OCI-LY3 (cell line): ENCODE measurements around the gene TRDMT1.

Experiments used
- H2AFZ ChIP-seq: fragments of 200-600, 300-600 bp; shearing (Covaris generic); 2 replicates; pipeline ENCODE4 v1.6.0; 2014; ENCODE audit warnings: antibody characterized with exemption, low read depth, low read length
- H3K27ac ChIP-seq: fragments of 200-600, 300-600 bp; sonication (generic); 2 replicates; pipeline ENCODE4 v1.5.1; 2014; ENCODE audit warnings: mild to moderate bottlenecking, low read length, moderate library complexity, mixed read lengths
- H3K27me3 ChIP-seq: fragments of 200-600, 300-600 bp; sonication (generic); 2 replicates; pipeline ENCODE4 v1.6.1; 2014; ENCODE audit warnings: low read depth, low read length, mixed read lengths
- H3K36me3 ChIP-seq: fragments of 200-600, 300-600 bp; sonication (generic); replicated peaks from 2 replicates; pipeline ENCODE3; 2014; ENCODE audit warnings: low read depth, low read length, mixed read lengths
- H3K4me1 ChIP-seq: fragments of 300-600, 200-600 bp; sonication (generic); 2 replicates; pipeline ENCODE4 v1.6.1; 2014; ENCODE audit warnings: low read length, mixed read lengths
- H3K4me2 ChIP-seq: fragments of 200-600, 300-600 bp; sonication (generic); 2 replicates; pipeline ENCODE4 v1.6.1; 2014; ENCODE audit warnings: low read length, mixed read lengths
- H3K4me3 ChIP-seq: fragments of 300-600, 200-600 bp; sonication (generic); 2 replicates; pipeline ENCODE4 v1.5.1; 2014; ENCODE audit warnings: antibody characterized with exemption, mild to moderate bottlenecking, low read length, moderate library complexity
- H3K79me2 ChIP-seq: fragments of 300-600, 200-600 bp; shearing (Covaris generic); 2 replicates; pipeline ENCODE4 v1.6.1; 2014; ENCODE audit warnings: mild to moderate bottlenecking, low read length, mixed read lengths
- H3K9ac ChIP-seq: fragments of 300-600, 200-600 bp; shearing (Covaris generic); 2 replicates; pipeline ENCODE4 v1.6.0; 2014; ENCODE audit warnings: mild to moderate bottlenecking, low read length, moderate library complexity
- H3K9me3 ChIP-seq: fragments of 200-600, 300-600 bp; shearing (Covaris generic); 2 replicates; pipeline ENCODE4 v1.6.1; 2014; ENCODE audit warnings: low read length, mixed read lengths; ENCODE audit not compliant: insufficient read depth
- H4K20me1 ChIP-seq: fragments of 200-600, 300-600 bp; sonication (generic); 2 replicates; pipeline ENCODE4 v1.6.1; 2016; ENCODE audit warnings: low read length, mixed read lengths; ENCODE audit not compliant: insufficient read depth
- EZH2phosphoT487 ChIP-seq: fragments of 200-600 bp; shearing (Covaris generic); IDR thresholded peaks from 2 replicates; pipeline ENCODE4 v1.6.1; 2018; ENCODE audit warnings: antibody characterized with exemption, mixed run types, low read depth
- TF ChIP-seq, protein P1 (sequence below): fragments of 200-600, 300-600 bp; sonication (generic); IDR thresholded peaks from 2 replicates; pipeline ENCODE4 v1.5.1; 2014; ENCODE audit warnings: antibody characterized with exemption, low read length, low read depth

TRDMT1 gene

DNA sequence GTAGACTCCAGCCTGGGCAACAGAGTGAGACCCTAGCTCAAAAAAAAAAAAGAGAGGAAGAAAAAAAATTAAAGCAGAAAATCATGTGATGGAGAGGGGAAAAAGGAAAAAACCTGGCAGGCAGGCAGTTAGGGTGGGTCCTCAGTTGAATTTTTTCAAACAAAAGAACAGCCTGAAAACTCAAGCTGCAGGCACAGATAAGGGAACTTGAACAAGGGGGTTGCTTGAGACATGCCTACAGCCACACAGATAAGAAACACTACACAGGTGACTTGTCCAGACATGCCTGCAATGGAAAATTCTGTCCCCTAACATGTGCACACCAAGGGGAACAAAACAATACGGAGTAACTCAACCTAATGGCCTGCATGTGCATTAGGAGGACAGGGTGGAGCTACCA, 45.7 kb upstream of the TRDMT1 start:
- no peaks in the 10 kb centered on the region for H4K20me1 ChIP-seq
- no peak overlapping the region for H3K4me2 ChIP-seq
- H3K4me3 ChIP-seq: no peak overlapping the region
- H3K9me3 ChIP-seq: no peaks in the 10 kb centered on the region
- TF ChIP-seq, protein P1, sequence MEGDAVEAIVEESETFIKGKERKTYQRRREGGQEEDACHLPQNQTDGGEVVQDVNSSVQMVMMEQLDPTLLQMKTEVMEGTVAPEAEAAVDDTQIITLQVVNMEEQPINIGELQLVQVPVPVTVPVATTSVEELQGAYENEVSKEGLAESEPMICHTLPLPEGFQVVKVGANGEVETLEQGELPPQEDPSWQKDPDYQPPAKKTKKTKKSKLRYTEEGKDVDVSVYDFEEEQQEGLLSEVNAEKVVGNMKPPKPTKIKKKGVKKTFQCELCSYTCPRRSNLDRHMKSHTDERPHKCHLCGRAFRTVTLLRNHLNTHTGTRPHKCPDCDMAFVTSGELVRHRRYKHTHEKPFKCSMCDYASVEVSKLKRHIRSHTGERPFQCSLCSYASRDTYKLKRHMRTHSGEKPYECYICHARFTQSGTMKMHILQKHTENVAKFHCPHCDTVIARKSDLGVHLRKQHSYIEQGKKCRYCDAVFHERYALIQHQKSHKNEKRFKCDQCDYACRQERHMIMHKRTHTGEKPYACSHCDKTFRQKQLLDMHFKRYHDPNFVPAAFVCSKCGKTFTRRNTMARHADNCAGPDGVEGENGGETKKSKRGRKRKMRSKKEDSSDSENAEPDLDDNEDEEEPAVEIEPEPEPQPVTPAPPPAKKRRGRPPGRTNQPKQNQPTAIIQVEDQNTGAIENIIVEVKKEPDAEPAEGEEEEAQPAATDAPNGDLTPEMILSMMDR: no peak
- no peak for TF ChIP-seq EZH2phosphoT487
- no peak overlapping the region for H3K9ac ChIP-seq
- no peak overlapping the region for H3K27ac ChIP-seq
- H3K79me2 ChIP-seq: no peaks in the 10 kb centered on the region
- no peaks in the 10 kb centered on the region for H3K27me3 ChIP-seq
- H3K36me3 ChIP-seq: no peaks in the 10 kb centered on the region
- H3K4me1 ChIP-seq: no peaks in the 10 kb centered on the region
- no peak overlapping the region for H2AFZ ChIP-seq

DNA sequence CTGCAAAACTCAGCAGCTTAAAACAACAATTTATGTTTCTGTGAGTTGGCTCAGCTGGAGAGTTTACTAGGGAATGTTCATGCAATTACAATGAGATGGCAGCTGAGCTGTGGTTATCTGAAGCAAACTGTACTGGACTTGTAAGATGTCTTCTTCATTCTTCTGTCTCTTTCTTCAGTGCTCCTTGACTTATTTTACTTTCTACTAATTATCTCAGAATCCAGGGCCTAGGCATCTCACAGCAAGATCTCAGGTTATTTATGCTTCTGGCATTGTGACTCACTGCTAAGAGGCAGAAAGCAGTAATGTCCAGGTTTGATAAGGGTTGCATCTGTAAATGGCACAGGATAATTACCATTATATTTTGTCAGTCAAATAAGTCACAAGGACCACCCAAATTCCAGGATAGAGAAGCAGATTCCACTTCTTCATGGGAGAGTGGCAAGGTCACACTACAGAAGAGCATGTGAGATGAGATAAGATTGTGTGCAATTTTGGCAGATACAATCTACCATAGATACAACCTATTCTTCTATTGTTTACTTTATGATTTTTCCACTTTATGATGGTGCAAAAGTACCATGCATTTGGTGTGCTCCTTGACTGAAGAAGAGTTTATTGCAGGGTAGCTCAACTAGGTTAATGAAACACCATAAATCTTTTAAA, 43.4 kb upstream of the TRDMT1 start:
- Histone ChIP-seq H3K36me3 (no peaks in the 10 kb centered on the region), H3K27ac (no peak overlapping the region), H4K20me1 (no peaks in the 10 kb centered on the region), H3K4me3 (no peak overlapping the region), H3K79me2 (no peaks in the 10 kb centered on the region), H3K9me3 (no peaks in the 10 kb centered on the region), H3K9ac (no peak overlapping the region), H2AFZ (no peak overlapping the region), H3K4me2 (no peak overlapping the region), H3K4me1 (no peaks in the 10 kb centered on the region), H3K27me3 (no peaks in the 10 kb centered on the region)
- no peak for TF ChIP-seq EZH2phosphoT487

DNA sequence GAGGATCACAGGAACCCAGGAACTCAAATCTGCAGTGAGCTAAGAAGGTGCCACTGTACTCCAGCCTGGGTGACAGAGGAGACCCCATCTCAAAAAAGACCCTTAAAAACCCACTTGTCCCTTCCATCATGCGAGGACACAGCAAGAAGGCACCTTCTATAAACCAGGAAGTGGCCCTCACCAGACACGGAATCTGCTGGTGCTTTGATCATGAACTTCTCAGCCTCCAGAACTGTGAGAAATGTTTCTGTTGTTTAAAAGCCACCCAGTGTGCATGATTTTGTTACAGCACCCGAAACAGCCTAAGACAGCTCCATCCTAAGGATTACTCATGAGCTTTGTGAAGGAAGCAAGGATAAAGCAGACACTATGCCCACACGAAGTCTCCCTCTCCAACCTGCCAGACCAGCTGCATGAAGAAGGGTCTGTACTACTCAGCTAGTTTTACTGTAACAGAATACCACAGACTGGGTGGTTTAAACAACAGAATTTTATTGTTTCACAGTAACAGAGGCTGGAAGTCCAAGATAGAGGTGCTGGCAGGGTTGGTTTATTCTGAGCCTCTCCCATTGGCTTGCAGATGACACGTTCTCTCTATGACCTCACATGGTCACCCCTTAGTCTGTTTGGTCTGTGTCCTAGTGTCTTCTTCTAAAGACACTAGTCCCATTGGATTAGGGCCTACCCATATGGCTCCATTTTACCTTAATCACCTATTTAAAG, 40.3 kb upstream of the TRDMT1 start:
- Histone ChIP-seq H3K9ac (no peak overlapping the region), H3K27me3 (no peaks in the 10 kb centered on the region), H3K36me3 (peaks cover 14% of the 10 kb centered on the region), H2AFZ (no peak overlapping the region), H3K4me2 (no peak overlapping the region), H3K79me2 (no peaks in the 10 kb centered on the region), H3K4me3 (no peak overlapping the region), H3K4me1 (no peaks in the 10 kb centered on the region), H4K20me1 (no peaks in the 10 kb centered on the region; the same call in none of the 2 replicates), H3K27ac (no peak overlapping the region), H3K9me3 (no peaks in the 10 kb centered on the region)
- TF ChIP-seq EZH2phosphoT487: no peak
- TF ChIP-seq, protein P1: no peak

GRCh38 chr10:17240616-17241015, 39.1 kb upstream of the TRDMT1 start:
- Histone ChIP-seq H4K20me1 (peaks cover 10% of the 10 kb centered on the region), H3K27me3 (no peaks in the 10 kb centered on the region), H3K9ac (no peak overlapping the region), H3K4me3 (no peak overlapping the region), H2AFZ (no peak overlapping the region), H3K27ac (no peak overlapping the region), H3K4me2 (no peak overlapping the region), H3K79me2 (no peaks in the 10 kb centered on the region), H3K9me3 (no peaks in the 10 kb centered on the region), H3K4me1 (no peaks in the 10 kb centered on the region), H3K36me3 (peaks cover 25% of the 10 kb centered on the region)
- TF ChIP-seq, protein P1: no peak
- TF ChIP-seq EZH2phosphoT487: no peak
